ENCODE data around the gene ACSM6. TPM values are rescaled to one million over a fixed set of nuclear protein-coding genes. Genes with fewer than 3 reads are reported as not detected.
"Not testable (repeated sequence)": the region's sequence is repeated elsewhere in the genome, so short reads cannot be mapped to it uniquely, and the experiment has no call there.

ACSM6 gene
- total RNA-seq, 2 donors from 2014 or later: 0.52 to 9.6 TPM

GRCh38 chr10:95236068-95236903 lies 42.2 kb downstream of the ACSM6 start:
- no peak for TF ChIP-seq POLR2A (IDR thresholded peaks at IDR 0.05)
- TF ChIP-seq CTCF (IDR thresholded peaks at IDR 0.05): no peak
- intact Hi-C loops (cut with DNase I): no loop called here
- Histone ChIP-seq H3K9me3 (no peaks in the 10 kb centered on the region), H3K27me3 (no peaks in the 10 kb centered on the region), H3K27ac (no peak overlapping the region), H3K4me3 (no peak overlapping the region), H3K36me3 (replicated peaks in 1 of 2; ENCODE audit: insufficient read depth in 1 of 2, low read depth in 2 of 2) (peaks cover 0 to 9% of the 10 kb centered on the region in 2 donors), H3K4me1 (no peaks in the 10 kb centered on the region)
- 54 to 84% methylated on average over 6 of the region's 6 CpGs for WGBS, 2 donors
- ATAC-seq (no peak), DNase-seq (no peak)

GRCh38 chr10:95237376-95238170 lies 43.5 kb downstream of the ACSM6 start:
- ATAC-seq (no peak), DNase-seq (no peak)
- TF ChIP-seq CTCF (IDR thresholded peaks at IDR 0.05) (no peak), POLR2A (IDR thresholded peaks at IDR 0.05) (no peak)
- H3K4me1 ChIP-seq: no peaks in the 10 kb centered on the region
- intact Hi-C loops (cut with DNase I): no loop called here
- H3K36me3 ChIP-seq (replicated peaks in 1 of 2; ENCODE audit: insufficient read depth in 1 of 2, low read depth in 2 of 2): peaks cover 0 to 9% of the 10 kb centered on the region in 2 donors
- H3K4me3 ChIP-seq: no peak overlapping the region
- WGBS, 2 donors: 83 to 86% methylated on average over 12 of the region's 12 CpGs
- H3K27me3 ChIP-seq: no peaks in the 10 kb centered on the region
- H3K27ac ChIP-seq: no peak overlapping the region
- H3K9me3 ChIP-seq: no peaks in the 10 kb centered on the region

GRCh38 chr10:95240096-95240495 lies 46.1 kb downstream of the ACSM6 start:
- H3K27me3 ChIP-seq; ATAC-seq; H3K9me3 ChIP-seq; H3K36me3 ChIP-seq (replicated peaks in 1 of 2; ENCODE audit: insufficient read depth in 1 of 2, low read depth in 2 of 2); H3K27ac ChIP-seq; H3K4me3 ChIP-seq; DNase-seq; H3K4me1 ChIP-seq: not testable (repeated sequence)
- WGBS, 2 donors: 91 to 94% methylated on average over 3 of the region's 3 CpGs
- intact Hi-C loops (cut with DNase I): loop anchor here (5.0 to 10.0 kb wide), 3 partner anchors 55 to 122 kb away; no protein-coding TSS in a partner anchor

- H3K36me3 ChIP-seq (replicated peaks in 1 of 2; ENCODE audit: insufficient read depth in 1 of 2, low read depth in 2 of 2): peaks cover 0 to 12% of the 10 kb centered on the region in 2 donors
These were observed 46.8 kb downstream of the ACSM6 start for GRCh38 chr10:95240811-95241210.

More at GRCh38 chr10:95240811-95241210, 46.8 kb downstream of the ACSM6 start:
- Histone ChIP-seq H3K9me3 (no peaks in the 10 kb centered on the region), H3K4me1 (no peaks in the 10 kb centered on the region), H3K27me3 (no peaks in the 10 kb centered on the region), H3K27ac (no peak overlapping the region), H3K4me3 (no peak overlapping the region)
- intact Hi-C loops (cut with DNase I): loop anchor here (5.0 to 10.0 kb wide), 3 partner anchors 56 to 121 kb away; no protein-coding TSS in a partner anchor
- DNase-seq (no peak), ATAC-seq (no peak)
- TF ChIP-seq CTCF (IDR thresholded peaks at IDR 0.05) (no peak), POLR2A (IDR thresholded peaks at IDR 0.05) (no peak)
- 85 to 91% methylated on average over 6 of the region's 6 CpGs for WGBS, 2 donors

Measured in body of pancreas (tissue), 4 donors.